Measurements from ENCODE around the gene HIGD1A.

Gene HIGD1A

GRCh38 chr3:42733501-42734262, 70.6 kb downstream of the HIGD1A start:
- no peak for DNase-seq
